Endothelial cell (in vitro differentiated cells): Measurements from ENCODE around the gene NLRP9. TPM values are rescaled to one million over a fixed set of nuclear protein-coding genes. Genes with fewer than 3 reads are reported as not detected.

Experiments used
- DNase-seq: peaks from one replicate; pipeline ENCODE4 v3.0.0; 2021; ENCODE audit warnings: low spot score
- H3K27ac Mint-ChIP-seq: one replicate; pipeline ENCODE4 v1.8.0; 2021; ENCODE audit warnings: mixed read lengths, inconsistent platforms; ENCODE audit not compliant: unreplicated experiment
- H3K27me3 Mint-ChIP-seq: one replicate; pipeline ENCODE4 v1.8.0; 2021; ENCODE audit warnings: mild to moderate bottlenecking, moderate library complexity, mixed read lengths, inconsistent platforms; ENCODE audit not compliant: unreplicated experiment
- H3K36me3 Mint-ChIP-seq: one replicate; pipeline ENCODE4 v1.8.0; 2021; ENCODE audit warnings: mild to moderate bottlenecking, low read depth, mixed read lengths, inconsistent platforms; ENCODE audit not compliant: unreplicated experiment
- H3K4me1 Mint-ChIP-seq: one replicate; pipeline ENCODE4 v1.8.0; 2021; ENCODE audit warnings: mild to moderate bottlenecking, mixed read lengths, inconsistent platforms; ENCODE audit not compliant: unreplicated experiment
- H3K4me3 Mint-ChIP-seq: one replicate; pipeline ENCODE4 v1.8.0; 2021; ENCODE audit warnings: mild to moderate bottlenecking, mixed read lengths, inconsistent platforms; ENCODE audit not compliant: unreplicated experiment
- H3K9me3 Mint-ChIP-seq: one replicate; pipeline ENCODE4 v1.8.0; 2021; ENCODE audit warnings: mixed read lengths, inconsistent platforms; ENCODE audit not compliant: unreplicated experiment
- total RNA-seq: library from RNA; stranded (reverse); fragmentation: NEBNext Ultra II Directional; extraction: Animal tissue kit (Norgen Biotek cat#: 25700); gene quantifications from one replicate; pipeline ENCODE4 v1.2.1, GENCODE V29; 2021; ENCODE audit not compliant: unreplicated experiment
- TF ChIP-seq, protein P1 (sequence below): fragments of 200-600 bp; sonication (generic); IDR thresholded peaks from one replicate; pipeline ENCODE4 v1.5.0; 2021; ENCODE audit warnings: antibody characterized with exemption; ENCODE audit not compliant: unreplicated experiment

Gene NLRP9
- total RNA-seq, 1 donor from 2014 or later: not detected

- DNase-seq: no peak
- H3K27me3 Mint-ChIP-seq: peaks cover 40% of the 10 kb centered on the region
- H3K4me3 Mint-ChIP-seq: no peak overlapping the region
- no peaks in the 10 kb centered on the region for H3K9me3 Mint-ChIP-seq
- TF ChIP-seq, protein P1, sequence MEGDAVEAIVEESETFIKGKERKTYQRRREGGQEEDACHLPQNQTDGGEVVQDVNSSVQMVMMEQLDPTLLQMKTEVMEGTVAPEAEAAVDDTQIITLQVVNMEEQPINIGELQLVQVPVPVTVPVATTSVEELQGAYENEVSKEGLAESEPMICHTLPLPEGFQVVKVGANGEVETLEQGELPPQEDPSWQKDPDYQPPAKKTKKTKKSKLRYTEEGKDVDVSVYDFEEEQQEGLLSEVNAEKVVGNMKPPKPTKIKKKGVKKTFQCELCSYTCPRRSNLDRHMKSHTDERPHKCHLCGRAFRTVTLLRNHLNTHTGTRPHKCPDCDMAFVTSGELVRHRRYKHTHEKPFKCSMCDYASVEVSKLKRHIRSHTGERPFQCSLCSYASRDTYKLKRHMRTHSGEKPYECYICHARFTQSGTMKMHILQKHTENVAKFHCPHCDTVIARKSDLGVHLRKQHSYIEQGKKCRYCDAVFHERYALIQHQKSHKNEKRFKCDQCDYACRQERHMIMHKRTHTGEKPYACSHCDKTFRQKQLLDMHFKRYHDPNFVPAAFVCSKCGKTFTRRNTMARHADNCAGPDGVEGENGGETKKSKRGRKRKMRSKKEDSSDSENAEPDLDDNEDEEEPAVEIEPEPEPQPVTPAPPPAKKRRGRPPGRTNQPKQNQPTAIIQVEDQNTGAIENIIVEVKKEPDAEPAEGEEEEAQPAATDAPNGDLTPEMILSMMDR: no peak
- H3K36me3 Mint-ChIP-seq: peaks cover 68% of the 10 kb centered on the region
- peaks cover 27% of the 10 kb centered on the region for H3K4me1 Mint-ChIP-seq
- H3K27ac Mint-ChIP-seq: no peak overlapping the region
These were observed 71.7 kb downstream of the NLRP9 start for GRCh38 chr19:55666343-55667005.

- H3K4me1 Mint-ChIP-seq: peaks cover 41% of the 10 kb centered on the region
- DNase-seq: no peak
- H3K4me3 Mint-ChIP-seq: no peak overlapping the region
- peaks cover 61% of the 10 kb centered on the region for H3K36me3 Mint-ChIP-seq
- H3K9me3 Mint-ChIP-seq: no peaks in the 10 kb centered on the region
- H3K27ac Mint-ChIP-seq: peak overlapping the region; percentile 93
- TF ChIP-seq, protein P1: no peak
- H3K27me3 Mint-ChIP-seq: peaks cover 40% of the 10 kb centered on the region
These were observed 74.2 kb downstream of the NLRP9 start for GRCh38 chr19:55663846-55664536.

GRCh38 chr19:55661826-55662225 is 76.4 kb downstream of the NLRP9 start:
- Mint-ChIP-seq H3K27ac (peak overlapping the region; percentile 77), H3K4me1 (peaks cover 58% of the 10 kb centered on the region), H3K4me3 (peak overlapping the region; percentile 74), H3K9me3 (no peaks in the 10 kb centered on the region), H3K36me3 (peaks cover 54% of the 10 kb centered on the region), H3K27me3 (peaks cover 37% of the 10 kb centered on the region)
- TF ChIP-seq, protein P1: no peak
- DNase-seq: no peak

- TF ChIP-seq, protein P1: no peak
- Mint-ChIP-seq H3K27ac (no peak overlapping the region), H3K27me3 (peaks cover 40% of the 10 kb centered on the region), H3K36me3 (peaks cover 51% of the 10 kb centered on the region), H3K4me3 (no peak overlapping the region), H3K9me3 (no peaks in the 10 kb centered on the region), H3K4me1 (peaks cover 66% of the 10 kb centered on the region)
- no peak for DNase-seq
These were observed 77.2 kb downstream of the NLRP9 start for GRCh38 chr19:55660991-55661390.

DNA sequence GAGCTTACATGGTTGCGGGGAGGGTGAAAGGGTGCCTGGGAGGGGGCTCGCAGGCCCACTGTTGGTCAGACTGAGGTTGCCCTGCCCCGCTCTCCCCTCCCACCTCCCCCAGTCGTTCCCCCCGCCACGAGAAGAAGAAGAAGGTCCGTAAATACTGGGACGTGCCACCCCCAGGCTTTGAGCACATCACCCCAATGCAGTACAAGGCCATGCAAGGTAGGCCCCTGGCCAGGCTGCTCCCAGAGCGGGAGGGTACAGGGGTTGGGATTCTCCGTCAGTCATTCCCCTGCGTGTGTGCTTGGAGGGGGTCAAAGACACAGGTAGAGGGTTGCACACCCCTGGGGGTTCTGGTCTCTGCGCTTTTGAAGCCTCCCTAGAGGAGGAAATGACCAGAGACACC is 77.8 kb downstream of the NLRP9 start:
- H3K4me3 Mint-ChIP-seq: peak overlapping the region; percentile 83
- peaks cover 54% of the 10 kb centered on the region for H3K36me3 Mint-ChIP-seq
- no peaks in the 10 kb centered on the region for H3K9me3 Mint-ChIP-seq
- H3K27ac Mint-ChIP-seq: peak overlapping the region; percentile 96
- DNase-seq: no peak
- TF ChIP-seq, protein P1: no peak
- H3K27me3 Mint-ChIP-seq: peaks cover 46% of the 10 kb centered on the region
- H3K4me1 Mint-ChIP-seq: peaks cover 69% of the 10 kb centered on the region
